Mesendoderm (in vitro differentiated cells): ENCODE data around the gene BAZ2A.

Experiments
- DNase-seq: peaks from one replicate; pipeline ENCODE4 v3.0.0; 2013
- H2AK5ac ChIP-seq: 2 replicates; pipeline ENCODE4 v1.6.1; 2013; ENCODE audit warnings: low read length, inconsistent platforms
- H2BK120ac ChIP-seq: 2 replicates; pipeline ENCODE4 v1.6.1; 2013; ENCODE audit warnings: low read depth, mild to moderate bottlenecking, low read length, moderate library complexity, mixed read lengths
- H2BK15ac ChIP-seq: replicated peaks from 2 replicates; pipeline ENCODE4 v1.6.1; 2013; ENCODE audit warnings: low read depth, mild to moderate bottlenecking, moderate library complexity
- H2BK5ac ChIP-seq: 2 replicates; pipeline ENCODE4 v1.6.1; 2013; ENCODE audit warnings: low read length, inconsistent platforms
- H3K18ac ChIP-seq: 2 replicates; pipeline ENCODE4 v1.6.1; 2013; ENCODE audit warnings: mild to moderate bottlenecking, low read length, mixed read lengths
- H3K23ac ChIP-seq: one replicate; pipeline ENCODE4 v1.6.1; 2013; ENCODE audit warnings: low read length
- H3K27ac ChIP-seq: 2 replicates; pipeline ENCODE4 v1.5.1; 2013; ENCODE audit warnings: low read depth, mild to moderate bottlenecking, inconsistent platforms, low read length, moderate library complexity
- H3K27me3 ChIP-seq: 2 replicates; pipeline ENCODE4 v1.6.1; 2013; ENCODE audit warnings: low read length, control low read depth, mild to moderate bottlenecking, inconsistent platforms; ENCODE audit not compliant: insufficient read depth, poor library complexity
- H3K36me3 ChIP-seq: 2 replicates; pipeline ENCODE4 v1.6.1; 2013; ENCODE audit warnings: low read length, inconsistent platforms; ENCODE audit not compliant: control insufficient read depth, insufficient read depth
- H3K4ac ChIP-seq: one replicate; pipeline ENCODE4 v1.6.1; 2013; ENCODE audit warnings: low read depth, mild to moderate bottlenecking, low read length, moderate library complexity
- H3K4me1 ChIP-seq: 2 replicates; pipeline ENCODE4 v1.6.1; 2013; ENCODE audit warnings: low read depth, low read length, inconsistent platforms; ENCODE audit not compliant: control insufficient read depth
- H3K4me2 ChIP-seq: 2 replicates; pipeline ENCODE4 v1.6.1; 2013; ENCODE audit warnings: low read length
- H3K4me3 ChIP-seq: 2 replicates; pipeline ENCODE4 v1.5.1; 2013; ENCODE audit warnings: mild to moderate bottlenecking, low read length
- H3K56ac ChIP-seq: one replicate; pipeline ENCODE4 v1.6.1; 2013; ENCODE audit warnings: low read length
- H3K79me1 ChIP-seq: 2 replicates; pipeline ENCODE4 v1.6.1; 2013; ENCODE audit warnings: low read length, inconsistent platforms
- H3K79me2 ChIP-seq: 2 replicates; pipeline ENCODE4 v1.6.1; 2013; ENCODE audit warnings: mild to moderate bottlenecking, low read length; ENCODE audit not compliant: control insufficient read depth, insufficient read depth
- H3K9ac ChIP-seq: 2 replicates; pipeline ENCODE4 v1.6.1; 2013; ENCODE audit warnings: low read length, inconsistent platforms
- H4K5ac ChIP-seq: one replicate; pipeline ENCODE4 v1.6.1; 2013; ENCODE audit warnings: low read length
- H4K8ac ChIP-seq: one replicate; pipeline ENCODE4 v1.6.1; 2013; ENCODE audit warnings: low read depth, mild to moderate bottlenecking, control low read depth, low read length, moderate library complexity
- WGBS: extraction: QIAGEN DNeasy Blood & Tissue Kit; methylation state at CpG from one replicate; pipeline ENCODE4 v1.1.7; 2013; ENCODE audit warnings: low lambda C conversion rate, missing lambda C conversion rate; ENCODE audit not compliant: insufficient coverage; ENCODE audit errors: extremely low coverage; 5-methylcytosine and 5-hydroxymethylcytosine counted together

Gene BAZ2A

DNA sequence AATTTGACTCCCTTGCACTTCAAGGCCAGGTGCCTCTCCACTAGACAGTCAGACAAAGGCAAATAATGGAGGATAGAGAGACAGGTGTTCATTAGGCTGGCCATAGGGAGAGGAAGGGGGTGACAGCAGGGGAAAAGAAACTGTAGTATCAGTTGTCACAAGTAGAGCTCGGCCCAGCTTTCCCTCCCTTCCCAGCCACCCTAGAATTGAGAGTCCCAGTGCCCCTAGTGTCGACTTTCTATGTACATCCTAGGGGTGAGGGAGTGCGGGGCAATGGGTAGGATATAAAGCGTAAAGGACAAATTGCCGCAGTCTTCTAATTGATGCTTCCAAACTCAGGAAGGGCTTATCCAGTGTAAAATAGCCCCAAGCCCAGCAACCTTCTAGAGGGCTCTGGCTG lies 39.0 kb downstream of the BAZ2A start:
- WGBS: no CpG with 5 or more reads among the region's 5 CpGs
- H3K23ac ChIP-seq: no peak overlapping the region
- no peak overlapping the region for H3K56ac ChIP-seq
- H3K4me1 ChIP-seq: no peaks in the 10 kb centered on the region
- peaks cover 6% of the 10 kb centered on the region for H3K36me3 ChIP-seq
- peak; percentile 33 for DNase-seq
- no peaks in the 10 kb centered on the region for H3K27me3 ChIP-seq
- no peak overlapping the region for H4K8ac ChIP-seq
- H2BK120ac ChIP-seq: no peak overlapping the region
- no peaks in the 10 kb centered on the region for H3K79me2 ChIP-seq
- no peak overlapping the region for H3K9ac ChIP-seq
- H3K79me1 ChIP-seq: no peaks in the 10 kb centered on the region
- no peak overlapping the region for H2AK5ac ChIP-seq
- no peak overlapping the region for H2BK5ac ChIP-seq
- H3K4me2 ChIP-seq: no peak overlapping the region
- no peak overlapping the region for H3K4me3 ChIP-seq
- H3K4ac ChIP-seq: no peak overlapping the region
- H2BK15ac ChIP-seq: no peak overlapping the region
- H4K5ac ChIP-seq: no peak overlapping the region
- no peak overlapping the region for H3K18ac ChIP-seq
- no peak overlapping the region for H3K27ac ChIP-seq

DNA sequence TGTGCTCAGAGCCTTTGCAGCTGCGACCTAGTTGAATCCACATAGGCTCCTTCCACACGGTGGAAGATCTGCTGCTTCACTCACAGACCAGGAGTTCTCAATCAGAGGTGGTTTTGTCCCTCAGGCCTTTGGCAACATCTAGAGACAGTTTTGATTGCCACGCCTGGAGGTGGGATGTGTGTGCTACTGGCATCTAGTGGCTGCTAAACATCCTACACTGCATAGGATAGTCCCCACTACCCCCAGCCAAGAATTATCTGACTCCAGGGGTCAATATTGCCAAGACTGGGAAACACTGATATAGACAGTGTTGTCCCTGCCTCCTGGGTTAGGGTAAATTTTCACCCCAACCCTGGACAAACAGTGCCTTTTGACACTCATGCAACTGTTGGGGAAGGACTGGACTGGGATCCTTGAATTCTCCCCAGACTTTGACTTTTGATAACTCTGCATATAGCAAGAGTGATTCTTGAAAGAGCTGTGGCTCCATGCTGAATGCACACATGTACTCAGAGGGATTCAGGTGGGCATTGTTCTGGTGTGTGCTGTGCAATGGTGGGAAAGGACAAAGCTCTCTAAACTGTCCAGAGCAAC lies 39.8 kb downstream of the BAZ2A start:
- H4K8ac ChIP-seq: no peak overlapping the region
- peak; percentile 77 for DNase-seq

GRCh38 chr12:56589783-56590182 lies 40.3 kb downstream of the BAZ2A start:
- Histone ChIP-seq H2BK120ac (no peak overlapping the region), H4K5ac (no peak overlapping the region), H3K23ac (no peak overlapping the region), H3K4me2 (no peak overlapping the region), H2AK5ac (no peak overlapping the region), H2BK5ac (no peak overlapping the region), H2BK15ac (no peak overlapping the region), H3K18ac (no peak overlapping the region), H3K4me3 (no peak overlapping the region), H3K4ac (no peak overlapping the region), H3K27ac (no peak overlapping the region), H3K79me1 (no peaks in the 10 kb centered on the region), H3K56ac (no peak overlapping the region), H3K79me2 (no peaks in the 10 kb centered on the region), H3K9ac (no peak overlapping the region), H3K27me3 (no peaks in the 10 kb centered on the region), H3K36me3 (peaks cover 4% of the 10 kb centered on the region), H3K4me1 (no peaks in the 10 kb centered on the region), H4K8ac (no peak overlapping the region)
- WGBS: no CpG with 5 or more reads among the region's 1 CpG
- no peak for DNase-seq

More for the DNA sequence above, 39.8 kb downstream of the BAZ2A start:
- Histone ChIP-seq H3K27me3 (no peaks in the 10 kb centered on the region), H3K4me3 (no peak overlapping the region), H3K9ac (no peak overlapping the region), H3K36me3 (peaks cover 4% of the 10 kb centered on the region), H3K56ac (no peak overlapping the region), H3K27ac (no peak overlapping the region), H3K79me2 (no peaks in the 10 kb centered on the region), H3K4ac (no peak overlapping the region), H3K4me2 (no peak overlapping the region), H3K4me1 (no peaks in the 10 kb centered on the region), H3K18ac (no peak overlapping the region), H2BK15ac (no peak overlapping the region), H2BK5ac (no peak overlapping the region), H3K79me1 (no peaks in the 10 kb centered on the region), H2BK120ac (no peak overlapping the region), H2AK5ac (no peak overlapping the region), H3K23ac (no peak overlapping the region), H4K5ac (no peak overlapping the region)
- WGBS: no CpG with 5 or more reads among the region's 3 CpGs

GRCh38 chr12:56585098-56585497 lies 45.0 kb downstream of the BAZ2A start:
- no peak overlapping the region for H4K8ac ChIP-seq
- no peak overlapping the region for H3K9ac ChIP-seq
- no peaks in the 10 kb centered on the region for H3K79me2 ChIP-seq
- H3K4me2 ChIP-seq: no peak overlapping the region
- H2BK5ac ChIP-seq: no peak overlapping the region
- no peak overlapping the region for H3K27ac ChIP-seq
- no peaks in the 10 kb centered on the region for H3K27me3 ChIP-seq
- no peak overlapping the region for H3K18ac ChIP-seq
- no peaks in the 10 kb centered on the region for H3K79me1 ChIP-seq
- no peak for DNase-seq
- H2BK15ac ChIP-seq: no peak overlapping the region
- H2AK5ac ChIP-seq: no peak overlapping the region
- no peak overlapping the region for H3K56ac ChIP-seq
- no peak overlapping the region for H3K23ac ChIP-seq
- no peak overlapping the region for H2BK120ac ChIP-seq
- no peak overlapping the region for H3K4me3 ChIP-seq
- no peaks in the 10 kb centered on the region for H3K4me1 ChIP-seq
- no peak overlapping the region for H3K4ac ChIP-seq
- peaks cover 7% of the 10 kb centered on the region for H3K36me3 ChIP-seq
- no CpG with 5 or more reads among the region's 4 CpGs for WGBS
- no peak overlapping the region for H4K5ac ChIP-seq

GRCh38 chr12:56581418-56582145 lies 48.5 kb downstream of the BAZ2A start:
- Histone ChIP-seq H4K5ac (no peak overlapping the region), H3K79me2 (no peaks in the 10 kb centered on the region), H4K8ac (no peak overlapping the region), H3K27me3 (no peaks in the 10 kb centered on the region), H3K79me1 (no peaks in the 10 kb centered on the region), H2AK5ac (no peak overlapping the region), H3K4me2 (no peak overlapping the region), H3K56ac (no peak overlapping the region), H2BK5ac (no peak overlapping the region), H3K4me3 (no peak overlapping the region), H3K9ac (no peak overlapping the region), H3K23ac (no peak overlapping the region), H3K27ac (no peak overlapping the region), H3K4me1 (no peaks in the 10 kb centered on the region), H2BK120ac (no peak overlapping the region), H3K4ac (no peak overlapping the region), H3K36me3 (peaks cover 3% of the 10 kb centered on the region), H3K18ac (no peak overlapping the region), H2BK15ac (no peak overlapping the region)
- DNase-seq: peak; percentile 29
- no CpG with 5 or more reads among the region's 10 CpGs for WGBS
